Stromal cell of bone marrow (primary cell): Measurements from ENCODE around the gene CRY2.

ENCODE experiments used
- DNase-seq: peaks from one replicate; pipeline ENCODE4 v3.0.0-alpha.2; 2012; ENCODE audit warnings: low read depth

The CRY2 gene

GRCh38 chr11:45848654-45849081 is 1.4 kb downstream of the CRY2 start:
- DNase-seq: no peak

GRCh38 chr11:45850446-45850845 is 3.2 kb downstream of the CRY2 start:
- DNase-seq: no peak

- no peak for DNase-seq
Observed at GRCh38 chr11:45851228-45851627, 4.0 kb downstream of the CRY2 start.

GRCh38 chr11:45852018-45852711 is 4.9 kb downstream of the CRY2 start:
- DNase-seq: no peak

- DNase-seq: no peak
Observed at GRCh38 chr11:45852712-45853101, 5.4 kb downstream of the CRY2 start.

GRCh38 chr11:45853332-45854219 is 6.3 kb downstream of the CRY2 start:
- DNase-seq: no peak

- DNase-seq: no peak
Observed at GRCh38 chr11:45855308-45855707, 8.0 kb downstream of the CRY2 start.

- peak; percentile 77 for DNase-seq
Observed at GRCh38 chr11:45856044-45856468, 8.8 kb downstream of the CRY2 start.

GRCh38 chr11:45857961-45858474 is 10.7 kb downstream of the CRY2 start:
- peak; percentile 98 for DNase-seq

GRCh38 chr11:45858751-45859398 is 11.6 kb downstream of the CRY2 start:
- no peak for DNase-seq

GRCh38 chr11:45859661-45860140 is 12.4 kb downstream of the CRY2 start:
- DNase-seq: peak; percentile 93

GRCh38 chr11:45860348-45860747 is 13.1 kb downstream of the CRY2 start:
- no peak for DNase-seq

GRCh38 chr11:45860764-45861510 is 13.7 kb downstream of the CRY2 start:
- DNase-seq: no peak

- no peak for DNase-seq
Observed at GRCh38 chr11:45864041-45864440, 16.8 kb downstream of the CRY2 start.

GRCh38 chr11:45869551-45869950 is 22.3 kb downstream of the CRY2 start:
- DNase-seq: no peak

GRCh38 chr11:45870706-45871105 is 23.4 kb downstream of the CRY2 start:
- no peak for DNase-seq

- no peak for DNase-seq
Observed at GRCh38 chr11:45871638-45872037, 24.4 kb downstream of the CRY2 start.

GRCh38 chr11:45872651-45873356 is 25.5 kb downstream of the CRY2 start:
- DNase-seq: peak; percentile 37

- no peak for DNase-seq
Observed at GRCh38 chr11:45876401-45876800, 29.1 kb downstream of the CRY2 start.

GRCh38 chr11:45877221-45877620 is 29.9 kb downstream of the CRY2 start:
- DNase-seq: no peak

- DNase-seq: no peak
Observed at GRCh38 chr11:45877845-45878244, 30.6 kb downstream of the CRY2 start.
